ENCODE results near the gene DENND1A. TPM values are rescaled to one million over a fixed set of nuclear protein-coding genes. Genes with fewer than 3 reads are reported as not detected.

The DENND1A gene
- total RNA-seq, 1 donor from 2014 or later: 37.3 TPM

DNA sequence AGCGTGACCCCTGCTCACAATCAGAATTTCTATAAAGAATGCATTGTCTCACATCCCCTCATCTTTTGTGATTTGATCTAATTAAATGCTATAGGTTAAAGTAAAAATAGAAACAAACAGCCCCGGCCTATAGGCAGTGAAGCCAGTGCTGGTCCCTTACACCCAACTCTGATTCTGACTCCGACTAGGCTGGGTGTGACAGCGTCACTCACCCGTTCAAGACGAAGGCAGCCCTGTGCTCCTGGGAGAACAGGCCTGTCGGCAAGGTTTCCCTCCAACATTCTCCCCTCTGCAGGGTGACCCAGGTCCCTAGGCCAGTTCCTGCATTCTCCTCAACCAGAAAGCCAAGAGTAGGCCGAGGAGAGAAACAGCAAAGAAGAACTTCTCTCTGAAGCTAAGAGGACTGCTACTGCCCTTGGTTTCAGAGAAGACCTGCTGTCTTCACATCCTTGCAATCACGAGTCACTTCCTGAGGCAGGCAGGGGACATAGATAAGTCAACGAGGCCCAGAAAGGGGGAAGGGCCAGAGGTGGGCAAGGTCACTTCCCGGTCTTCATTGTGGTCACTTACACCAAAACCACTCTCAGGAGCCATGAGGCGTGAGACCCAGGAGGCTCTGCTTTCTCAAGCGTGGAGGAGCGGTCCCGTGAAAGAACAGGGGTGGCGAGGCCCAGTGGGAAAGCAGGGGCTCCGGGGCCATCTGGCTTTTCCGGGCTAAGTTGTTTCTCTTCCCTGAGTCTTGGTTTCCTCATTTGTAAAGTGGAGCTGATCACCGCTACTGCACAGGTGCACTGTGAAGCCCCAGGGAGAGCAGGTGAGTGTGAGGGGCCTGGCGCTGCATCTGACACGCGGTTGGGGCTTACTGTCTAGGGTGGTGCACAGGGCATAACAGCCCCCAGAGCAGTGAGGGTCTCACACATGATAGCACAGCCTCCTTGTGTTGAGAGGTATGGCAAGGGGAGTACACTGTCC is 373.2 kb downstream of the DENND1A start:
- TF ChIP-seq, protein P1, sequence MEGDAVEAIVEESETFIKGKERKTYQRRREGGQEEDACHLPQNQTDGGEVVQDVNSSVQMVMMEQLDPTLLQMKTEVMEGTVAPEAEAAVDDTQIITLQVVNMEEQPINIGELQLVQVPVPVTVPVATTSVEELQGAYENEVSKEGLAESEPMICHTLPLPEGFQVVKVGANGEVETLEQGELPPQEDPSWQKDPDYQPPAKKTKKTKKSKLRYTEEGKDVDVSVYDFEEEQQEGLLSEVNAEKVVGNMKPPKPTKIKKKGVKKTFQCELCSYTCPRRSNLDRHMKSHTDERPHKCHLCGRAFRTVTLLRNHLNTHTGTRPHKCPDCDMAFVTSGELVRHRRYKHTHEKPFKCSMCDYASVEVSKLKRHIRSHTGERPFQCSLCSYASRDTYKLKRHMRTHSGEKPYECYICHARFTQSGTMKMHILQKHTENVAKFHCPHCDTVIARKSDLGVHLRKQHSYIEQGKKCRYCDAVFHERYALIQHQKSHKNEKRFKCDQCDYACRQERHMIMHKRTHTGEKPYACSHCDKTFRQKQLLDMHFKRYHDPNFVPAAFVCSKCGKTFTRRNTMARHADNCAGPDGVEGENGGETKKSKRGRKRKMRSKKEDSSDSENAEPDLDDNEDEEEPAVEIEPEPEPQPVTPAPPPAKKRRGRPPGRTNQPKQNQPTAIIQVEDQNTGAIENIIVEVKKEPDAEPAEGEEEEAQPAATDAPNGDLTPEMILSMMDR (IDR thresholded peaks at IDR 0.05): no peak
- intact Hi-C loops (cut with DNase I): no loop called here
- H3K27ac ChIP-seq: no peak overlapping the region
- H3K27me3 ChIP-seq: no peaks in the 10 kb centered on the region
- H3K9me3 ChIP-seq: no peaks in the 10 kb centered on the region
- H3K4me3 ChIP-seq: no peak overlapping the region
- H3K36me3 ChIP-seq: peaks cover 3 to 25% of the 10 kb centered on the region in 2 donors
- DNase-seq (ENCODE audit: low spot score in 2 of 2): no peak
- H3K4me1 ChIP-seq: no peaks in the 10 kb centered on the region

DNA sequence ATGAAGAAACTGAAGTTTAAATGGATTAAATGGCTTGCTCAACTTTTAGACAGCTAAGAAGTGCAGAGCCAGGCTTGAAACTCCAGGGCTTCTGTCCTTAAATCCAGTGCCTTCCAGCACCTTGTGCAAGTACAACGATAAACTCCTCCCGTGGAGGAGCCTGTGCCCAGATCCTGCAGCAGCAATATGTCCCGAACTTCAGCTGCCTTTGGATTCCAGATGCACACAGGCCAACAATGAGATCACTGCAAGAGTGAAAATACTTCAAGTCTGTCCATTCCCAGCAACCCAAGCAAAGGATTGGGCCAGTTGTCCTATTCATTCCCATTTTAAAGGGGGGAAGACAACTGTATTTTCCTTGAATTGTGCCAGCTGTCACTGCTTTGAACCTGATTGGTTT is 374.3 kb downstream of the DENND1A start:
- H3K36me3 ChIP-seq: peaks cover 3 to 25% of the 10 kb centered on the region in 2 donors
- H3K27ac ChIP-seq: no peak overlapping the region
- H3K9me3 ChIP-seq: no peaks in the 10 kb centered on the region
- intact Hi-C loops (cut with DNase I): no loop called here
- no peaks in the 10 kb centered on the region for H3K4me1 ChIP-seq
- no peak overlapping the region for H3K4me3 ChIP-seq
- DNase-seq (ENCODE audit: low spot score in 2 of 2): no peak
- no peaks in the 10 kb centered on the region for H3K27me3 ChIP-seq
- TF ChIP-seq, protein P1 (IDR thresholded peaks at IDR 0.05): no peak

DNA sequence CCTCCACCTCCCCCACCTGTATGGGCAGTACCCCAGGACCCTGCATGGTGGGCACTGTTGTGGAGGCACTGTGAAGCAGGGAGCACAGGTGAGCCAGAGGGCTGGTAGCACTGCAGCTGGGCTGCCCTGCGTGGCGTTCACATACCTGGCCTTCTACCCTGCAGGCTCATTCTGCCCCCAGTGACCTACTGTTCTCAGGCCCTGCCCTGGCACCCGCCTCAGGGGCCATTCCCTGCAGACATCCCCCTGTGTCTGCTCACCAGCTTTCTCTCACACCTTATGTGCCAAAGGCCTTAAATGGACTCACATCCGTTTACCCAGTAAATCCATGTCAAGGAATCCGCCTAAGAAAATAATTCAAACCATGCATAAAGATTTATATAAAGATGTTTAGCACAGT is 377.4 kb downstream of the DENND1A start:
- TF ChIP-seq, protein P1 (IDR thresholded peaks at IDR 0.05): no peak
- peaks cover 2 to 24% of the 10 kb centered on the region in 2 donors for H3K36me3 ChIP-seq
- H3K4me3 ChIP-seq: no peak overlapping the region
- no peaks in the 10 kb centered on the region for H3K4me1 ChIP-seq
- no peak overlapping the region for H3K27ac ChIP-seq
- intact Hi-C loops (cut with DNase I): no loop called here
- H3K27me3 ChIP-seq: no peaks in the 10 kb centered on the region
- H3K9me3 ChIP-seq: no peaks in the 10 kb centered on the region
- no peak for DNase-seq (ENCODE audit: low spot score in 2 of 2)

GRCh38 chr9:123551734-123552133 is 378.2 kb downstream of the DENND1A start:
- TF ChIP-seq, protein P1 (IDR thresholded peaks at IDR 0.05): no peak
- Histone ChIP-seq H3K9me3 (no peaks in the 10 kb centered on the region), H3K36me3 (peaks cover 0 to 16% of the 10 kb centered on the region in 2 donors), H3K4me1 (no peaks in the 10 kb centered on the region), H3K4me3 (no peak overlapping the region), H3K27ac (no peak overlapping the region), H3K27me3 (no peaks in the 10 kb centered on the region)
- DNase-seq (ENCODE audit: low spot score in 2 of 2): no peak
- intact Hi-C loops (cut with DNase I): no loop called here

- H3K27me3 ChIP-seq: no peaks in the 10 kb centered on the region
- peaks cover 0 to 10% of the 10 kb centered on the region in 2 donors for H3K36me3 ChIP-seq
- intact Hi-C loops (cut with DNase I): no loop called here
- no peaks in the 10 kb centered on the region for H3K4me1 ChIP-seq
- TF ChIP-seq, protein P1 (IDR thresholded peaks at IDR 0.05): no peak
- H3K9me3 ChIP-seq: no peaks in the 10 kb centered on the region
- no peak for DNase-seq (ENCODE audit: low spot score in 2 of 2)
- no peak overlapping the region for H3K4me3 ChIP-seq
- no peak overlapping the region for H3K27ac ChIP-seq
Observed at GRCh38 chr9:123550797-123551196, 379.1 kb downstream of the DENND1A start.

All from ascending aorta (tissue), 2 donors.